Sigmoid colon (tissue), 7 donors: ENCODE results near the gene RPS27. TPM values are rescaled to one million over a fixed set of nuclear protein-coding genes. Genes with fewer than 3 reads are reported as not detected.

Source experiments
- DNase-seq: peaks from one replicate; pipeline ENCODE4 v3.0.0-alpha.2; 2019
- H3K27ac ChIP-seq, 4 donors: fragments of 200-600 bp; sonication (generic); one replicate each; pipeline ENCODE4 v1.5.1; 2016 to 2019; ENCODE audit warnings: mild to moderate bottlenecking in 1 of 4
- H3K27me3 ChIP-seq, 3 donors: fragments of 200-600 bp; sonication (generic); one replicate each; pipeline ENCODE4 v1.5.1; 2019; ENCODE audit warnings: mild to moderate bottlenecking in 1 of 3
- H3K36me3 ChIP-seq, 4 donors: fragments of 200-600 bp; sonication (generic); one replicate each; pipeline ENCODE4 v1.5.1; 2016 to 2019
- H3K4me1 ChIP-seq, 4 donors: fragments of 200-600 bp; sonication (generic); one replicate each; pipeline ENCODE4 v1.5.1; 2017 to 2019
- H3K4me3 ChIP-seq, 4 donors: fragments of 200-600 bp; sonication (generic); one replicate each; pipeline ENCODE4 v1.5.1; 2017 to 2019; ENCODE audit warnings: mild to moderate bottlenecking in 2 of 4, moderate library complexity in 1 of 4
- H3K9me3 ChIP-seq, 4 donors: fragments of 200-600 bp in 3 of 4; sonication (generic) in 3 of 4; one replicate each; pipeline versions ENCODE4 v1.5.1 to v1.6.1; 2013 to 2019
- EP300 ChIP-seq, 4 donors: sonication (generic); formaldehyde crosslinking; IDR thresholded peaks; one replicate each; pipeline ENCODE4 v1.6.1; 2017; ENCODE audit warnings: antibody characterized with exemption in 4 of 4
- POLR2A ChIP-seq, 2 donors: fragments of 450-650 bp; IDR thresholded peaks; one replicate each; pipeline ENCODE4 v1.6.1; 2016; ENCODE audit warnings: antibody characterized with exemption in 2 of 2, mild to moderate bottlenecking in 2 of 2, moderate library complexity in 2 of 2
- POLR2AphosphoS5 ChIP-seq, 4 donors: sonication (generic); formaldehyde crosslinking; IDR thresholded peaks; one replicate each; pipeline ENCODE4 v1.6.1; 2017; ENCODE audit warnings: antibody characterized with exemption in 4 of 4
- WGBS, 2 donors: extraction: QIAGEN DNeasy Blood & Tissue Kit; methylation state at CpG; one replicate each; pipeline ENCODE4 v1.1.7; 2013; 5-methylcytosine and 5-hydroxymethylcytosine counted together
- intact Hi-C: fragments of 100-400 bp; cut with DNase I; formaldehyde crosslinking; loops from one replicate; pipeline ENCODE4 v1.15.1; 2023
- polyA plus RNA-seq, 3 donors: library from polyadenylated mRNA; stranded (reverse); fragments of 200-250 nt; gene quantifications; one replicate each; pipeline ENCODE4 v1.2.3, GENCODE V29; 2013
- total RNA-seq, 4 donors: library from RNA; depleted of rRNA; stranded (reverse); fragments of >200 nt; gene quantifications; one replicate each; pipeline ENCODE4 v1.1.0, GENCODE V29; 2016
- TF ChIP-seq, protein P1 (sequence below), 4 experiments: fragments of 450-650 bp in 3 of 4; fragments of 200-600 bp in 1 of 4; IDR thresholded peaks; one replicate each; pipeline ENCODE4 v1.5.1; 2016 to 2019; ENCODE audit warnings: antibody characterized with exemption in 4 of 4, mild to moderate bottlenecking in 3 of 4, moderate library complexity in 2 of 4
- donor health status: healthy with polysubstance abuse.
- donor health status: Bipolar disorder and iron deficiency.
- donor health status: healthy.

The RPS27 gene
- total and polyA plus RNA-seq, 7 donors, result 1,466 to 20,490 (median 4,347) TPM

DNA sequence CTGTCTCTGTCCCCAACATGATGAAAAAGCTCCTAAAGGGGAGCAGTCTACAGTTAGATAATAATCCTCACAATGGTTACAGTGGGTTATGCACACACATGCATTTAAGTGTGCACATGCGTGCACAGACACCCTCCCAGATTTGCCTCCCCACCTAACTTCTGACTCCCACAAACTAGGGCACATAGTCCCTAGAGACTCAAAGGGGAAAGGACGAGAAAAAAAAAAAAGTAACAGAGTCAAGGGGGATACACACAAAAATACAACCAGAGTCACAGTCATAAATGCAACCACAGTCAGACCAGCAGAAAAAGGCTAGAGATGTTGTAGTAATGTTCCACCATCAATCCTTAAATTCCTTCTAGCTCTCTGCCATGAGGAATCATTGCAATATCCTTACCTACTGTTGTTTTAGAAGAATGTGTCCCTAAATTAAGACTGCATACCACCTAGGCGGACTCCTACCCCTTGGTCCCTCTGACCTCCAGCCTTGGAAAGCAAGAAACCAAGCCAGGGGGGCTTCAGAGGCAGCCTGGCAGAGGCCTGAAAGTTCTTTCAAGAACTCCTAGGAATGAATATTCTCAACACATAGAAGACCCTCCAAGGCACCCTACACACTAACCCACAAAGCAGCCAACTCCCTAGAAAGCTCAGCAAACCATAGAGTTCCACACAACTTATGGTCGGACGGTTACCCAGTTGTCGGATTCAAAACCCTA lies 33.4 kb upstream of the RPS27 start:
- peaks cover 12 to 47% (median 19%) of the 10 kb centered on the region in 4 donors for H3K36me3 ChIP-seq
- peak overlapping the region; percentile 77 to 98 (median 85) for H3K4me3 ChIP-seq
- peaks cover 0 to 48% (median 44%) of the 10 kb centered on the region in 4 donors for H3K4me1 ChIP-seq
- H3K27ac ChIP-seq, result peak overlapping the region; percentile 93 to 98 (median 97)
- TF ChIP-seq POLR2A (IDR thresholded peaks at IDR 0.05), result no peak
- TF ChIP-seq EP300 (IDR thresholded peaks at IDR 0.05), result no peak
- no peak for TF ChIP-seq POLR2AphosphoS5 (IDR thresholded peaks at IDR 0.05)
- TF ChIP-seq, protein P1, sequence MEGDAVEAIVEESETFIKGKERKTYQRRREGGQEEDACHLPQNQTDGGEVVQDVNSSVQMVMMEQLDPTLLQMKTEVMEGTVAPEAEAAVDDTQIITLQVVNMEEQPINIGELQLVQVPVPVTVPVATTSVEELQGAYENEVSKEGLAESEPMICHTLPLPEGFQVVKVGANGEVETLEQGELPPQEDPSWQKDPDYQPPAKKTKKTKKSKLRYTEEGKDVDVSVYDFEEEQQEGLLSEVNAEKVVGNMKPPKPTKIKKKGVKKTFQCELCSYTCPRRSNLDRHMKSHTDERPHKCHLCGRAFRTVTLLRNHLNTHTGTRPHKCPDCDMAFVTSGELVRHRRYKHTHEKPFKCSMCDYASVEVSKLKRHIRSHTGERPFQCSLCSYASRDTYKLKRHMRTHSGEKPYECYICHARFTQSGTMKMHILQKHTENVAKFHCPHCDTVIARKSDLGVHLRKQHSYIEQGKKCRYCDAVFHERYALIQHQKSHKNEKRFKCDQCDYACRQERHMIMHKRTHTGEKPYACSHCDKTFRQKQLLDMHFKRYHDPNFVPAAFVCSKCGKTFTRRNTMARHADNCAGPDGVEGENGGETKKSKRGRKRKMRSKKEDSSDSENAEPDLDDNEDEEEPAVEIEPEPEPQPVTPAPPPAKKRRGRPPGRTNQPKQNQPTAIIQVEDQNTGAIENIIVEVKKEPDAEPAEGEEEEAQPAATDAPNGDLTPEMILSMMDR (IDR thresholded peaks at IDR 0.05), result no peak
- WGBS, 2 donors, result 25 to 37% methylated on average over 6 of the region's 6 CpGs
- no peak for DNase-seq
- H3K9me3 ChIP-seq, result no peaks in the 10 kb centered on the region
- intact Hi-C loops, result loop anchor here (5.0 kb wide), 1 partner anchor 35 kb away; the partner anchor contains the start of gene GATAD2B
- no peaks in the 10 kb centered on the region for H3K27me3 ChIP-seq

DNA sequence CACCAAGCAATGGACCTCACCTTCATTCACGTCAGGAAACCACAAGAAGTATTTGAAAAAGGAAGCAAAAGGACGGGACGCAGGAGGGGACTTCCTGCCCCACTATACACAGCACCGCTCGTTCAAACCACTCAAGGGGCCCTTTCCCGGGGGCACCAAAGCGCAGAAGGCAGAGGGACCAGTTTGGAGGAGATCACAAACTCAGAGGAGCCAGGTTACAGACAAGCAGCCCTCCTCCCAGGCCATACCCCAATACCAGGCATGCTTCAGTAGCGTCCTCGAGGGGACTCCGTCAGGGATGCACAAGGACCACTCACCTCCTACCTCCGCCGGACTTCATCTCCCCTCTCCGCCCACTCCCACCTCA lies 32.8 kb upstream of the RPS27 start:
- no peak for TF ChIP-seq EP300 (IDR thresholded peaks at IDR 0.05)
- TF ChIP-seq POLR2A (IDR thresholded peaks at IDR 0.05), result no peak
- no peak for TF ChIP-seq POLR2AphosphoS5 (IDR thresholded peaks at IDR 0.05)
- TF ChIP-seq, protein P1 (IDR thresholded peaks at IDR 0.05), result no peak
- peaks cover 6 to 41% (median 13%) of the 10 kb centered on the region in 4 donors for H3K36me3 ChIP-seq
- intact Hi-C loops, result loop anchor here (5.0 kb wide), 1 partner anchor 35 kb away; the partner anchor contains the start of gene GATAD2B
- H3K4me3 ChIP-seq, result peak overlapping the region; percentile 77 to 98 (median 85)
- no peaks in the 10 kb centered on the region for H3K9me3 ChIP-seq
- no peaks in the 10 kb centered on the region for H3K27me3 ChIP-seq
- H3K27ac ChIP-seq, result peak overlapping the region; percentile 93 to 98 (median 97)
- peaks cover 0 to 53% (median 49%) of the 10 kb centered on the region in 4 donors for H3K4me1 ChIP-seq
- DNase-seq, result no peak
- WGBS, 2 donors, result 0% methylated on average over 13 of the region's 13 CpGs

DNA sequence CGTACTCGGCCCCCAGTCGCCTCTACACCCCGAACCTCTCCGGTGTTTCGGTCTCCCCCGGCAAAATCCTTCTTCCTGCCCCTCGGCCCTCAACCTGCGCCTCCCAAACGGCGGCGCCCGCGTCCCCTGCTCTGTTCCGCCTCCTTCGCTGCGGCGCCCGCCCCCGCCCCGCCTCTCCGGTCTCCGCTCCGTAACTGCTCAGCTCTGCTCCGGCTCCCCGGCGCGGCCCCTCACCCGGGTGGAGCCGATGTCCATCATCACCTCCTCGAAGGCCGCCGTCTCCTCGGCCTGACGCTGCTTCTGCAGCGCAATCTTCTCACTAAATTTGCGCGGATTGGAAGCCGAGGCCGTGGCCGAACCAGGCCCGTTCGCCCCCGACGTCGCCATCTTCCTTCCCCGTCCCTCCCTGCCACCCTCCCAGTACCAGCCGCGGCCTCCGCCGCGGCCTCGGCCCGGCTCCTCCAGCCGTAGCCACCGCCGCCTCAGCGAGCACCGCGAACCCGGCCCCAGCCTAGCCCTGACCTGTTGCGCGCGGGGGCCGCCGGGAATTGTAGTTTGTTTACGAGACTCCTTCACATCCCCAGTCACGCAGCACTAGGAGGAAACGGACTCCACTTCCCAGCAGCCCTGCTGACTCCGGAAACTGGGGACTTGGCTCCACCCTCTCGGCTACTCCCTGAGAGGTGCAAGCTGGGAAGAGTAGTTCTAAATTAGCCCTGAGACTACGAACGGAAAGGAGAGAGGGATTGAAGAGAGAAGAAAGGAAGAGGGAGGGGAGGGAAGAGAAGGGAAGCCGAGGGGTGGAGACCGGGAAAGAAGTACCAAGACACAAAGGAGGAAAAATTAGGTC lies 32.2 kb upstream of the RPS27 start, which contains the start of gene CRTC2:
Gene CRTC2, minus strand, starts transcription at position 502 of the 850 bp plus-strand sequence. Its CDS starts 115 bp downstream, at position 387.
- H3K27ac ChIP-seq, result peak within 1 kb of the TSS; percentile 93 to 98 (median 97)
- intact Hi-C loops, result loop anchor here (5.0 kb wide), 1 partner anchor 36 kb away; the partner anchor contains the start of gene GATAD2B
- H3K9me3 ChIP-seq, result no peaks in the 10 kb centered on the region
- 0 to 1% methylated on average over 74 to 75 of the region's 75 CpGs for WGBS, 2 donors
- peaks cover 2 to 35% (median 9%) of the 10 kb centered on the region in 4 donors for H3K36me3 ChIP-seq
- H3K4me1 ChIP-seq, result peaks cover 0 to 56% (median 51%) of the 10 kb centered on the region in 4 donors
- peak within 1 kb of the TSS; percentile 77 to 98 (median 85) for H3K4me3 ChIP-seq
- peak; percentile 100 for DNase-seq
- no peaks in the 10 kb centered on the region for H3K27me3 ChIP-seq
- TF ChIP-seq POLR2A (IDR thresholded peaks at IDR 0.05), result peak; percentile 66 to 79
- no peak for TF ChIP-seq EP300 (IDR thresholded peaks at IDR 0.05)
- TF ChIP-seq, protein P1 (IDR thresholded peaks at IDR 0.05), result no peak
- TF ChIP-seq POLR2AphosphoS5 (IDR thresholded peaks at IDR 0.05), result peak; percentile 77 to 89 (median 85)

DNA sequence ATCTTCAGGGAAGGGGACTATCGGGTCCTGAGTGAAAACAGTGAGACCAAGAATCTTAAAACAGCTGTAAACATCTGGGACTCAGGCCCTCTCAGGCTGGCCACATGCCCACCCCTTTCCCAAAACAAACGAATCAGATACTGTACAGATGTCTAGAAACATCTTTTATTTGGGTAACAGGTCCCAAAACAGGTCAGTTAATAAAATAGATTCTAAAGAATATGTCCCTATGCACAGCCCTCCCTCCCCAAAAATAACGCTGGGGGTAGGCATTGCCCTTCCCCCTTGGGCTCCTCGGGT lies 31.7 kb upstream of the RPS27 start:
- TF ChIP-seq POLR2A (IDR thresholded peaks at IDR 0.05) (no peak), EP300 (IDR thresholded peaks at IDR 0.05) (no peak), POLR2AphosphoS5 (IDR thresholded peaks at IDR 0.05) (no peak)
- TF ChIP-seq, protein P1 (IDR thresholded peaks at IDR 0.05), result no peak
- peak; percentile 84 for DNase-seq
- intact Hi-C loops, result loop anchor here (5.0 kb wide), 1 partner anchor 37 kb away; the partner anchor contains the start of gene GATAD2B
- WGBS, 2 donors, result 20 to 26% methylated on average over 4 of the region's 4 CpGs
- no peaks in the 10 kb centered on the region for H3K27me3 ChIP-seq
- peak overlapping the region; percentile 77 to 98 (median 85) for H3K4me3 ChIP-seq
- H3K9me3 ChIP-seq, result no peaks in the 10 kb centered on the region
- peak overlapping the region; percentile 93 to 98 (median 97) for H3K27ac ChIP-seq
- H3K4me1 ChIP-seq, result peaks cover 0 to 59% (median 52%) of the 10 kb centered on the region in 4 donors
- peaks cover 0 to 30% (median 7%) of the 10 kb centered on the region in 4 donors for H3K36me3 ChIP-seq
